GM18858 (cell line): ENCODE data around the gene ALKBH5.

Experiments
- ATAC-seq: cut with Tn5 transposase; IDR thresholded peaks from one replicate; pipeline ENCODE4 v1.9.1; 2021; ENCODE audit not compliant: unreplicated experiment

ALKBH5 gene

GRCh38 chr17:18217412-18218015 lies 33.9 kb downstream of the ALKBH5 start:
- ATAC-seq = no peak

DNA sequence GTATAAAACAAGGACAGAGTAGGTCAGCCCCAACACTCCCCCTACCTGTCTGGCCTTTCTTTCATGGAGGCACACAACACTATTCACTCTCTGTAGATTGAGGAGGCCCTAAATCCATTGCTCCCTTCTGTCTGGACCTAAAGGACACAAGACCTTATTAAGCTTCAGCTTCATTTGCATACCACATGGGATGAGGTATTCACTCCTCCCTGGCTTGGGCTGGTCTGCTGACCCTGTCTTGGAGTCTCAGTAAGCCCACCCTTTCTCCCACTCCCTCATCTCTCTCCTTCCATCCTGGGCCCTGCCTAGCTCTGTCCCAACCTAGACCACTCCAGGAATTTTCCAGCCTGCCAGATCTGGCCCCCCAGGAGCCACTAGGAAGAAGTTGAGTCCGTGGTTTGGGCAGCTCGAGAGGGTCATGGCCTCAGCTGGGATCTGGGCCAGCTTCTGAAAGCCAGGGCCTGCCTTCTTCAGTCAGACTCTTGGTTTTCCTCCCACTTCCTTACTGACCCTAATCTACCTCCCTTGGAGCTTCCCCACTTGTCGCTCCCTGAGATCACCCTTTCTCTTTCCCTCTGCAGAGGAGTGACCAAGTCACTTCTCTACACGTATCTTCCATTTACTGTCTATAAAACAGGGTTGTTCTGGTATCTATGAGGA lies 35.3 kb downstream of the ALKBH5 start:
- ATAC-seq = no peak

GRCh38 chr17:18224053-18224386 lies 40.4 kb downstream of the ALKBH5 start:
- ATAC-seq = no peak

- ATAC-seq = no peak
Measured at GRCh38 chr17:18224387-18225120, 40.9 kb downstream of the ALKBH5 start.

- ATAC-seq = peak; percentile 87
Measured at GRCh38 chr17:18225121-18225641, 41.6 kb downstream of the ALKBH5 start, which contains the start of gene LLGL1. TSS of gene LLGL1 (plus strand) at chr17:18225635. CDS start at chr17:18225683, 48 bp downstream.

DNA sequence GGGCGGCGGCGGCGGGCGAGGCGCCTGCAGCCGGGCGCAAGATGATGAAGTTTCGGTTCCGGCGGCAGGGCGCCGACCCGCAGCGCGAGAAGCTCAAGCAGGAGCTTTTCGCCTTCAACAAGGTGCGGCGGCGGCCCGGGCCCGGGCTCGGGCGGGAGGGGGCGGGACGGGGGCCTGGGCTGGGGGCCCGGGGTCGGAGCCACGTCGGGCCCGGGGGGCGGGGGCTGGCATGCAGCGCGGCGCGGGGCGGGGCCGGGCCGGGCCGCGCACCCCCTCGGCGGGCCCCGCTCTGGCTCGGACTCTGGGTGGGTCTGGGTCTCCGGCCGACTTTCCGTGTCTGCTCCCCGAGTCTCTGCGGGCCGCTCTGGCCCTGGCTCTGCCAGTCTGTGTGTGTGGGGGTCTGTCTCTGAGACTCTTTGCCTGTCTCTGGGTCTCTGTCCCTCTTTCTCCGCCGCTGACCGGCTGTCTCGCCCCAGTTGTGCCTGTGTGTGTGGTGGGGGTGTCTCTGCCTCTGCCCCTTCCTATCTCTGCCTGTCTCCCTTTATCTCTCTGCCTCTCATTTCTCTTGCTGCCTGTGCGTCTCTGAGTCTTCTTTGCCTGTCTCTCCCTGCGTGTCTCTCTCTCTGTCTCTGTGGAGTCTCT lies 42.1 kb downstream of the ALKBH5 start:
- no peak for ATAC-seq

GRCh38 chr17:18226284-18226945 lies 42.8 kb downstream of the ALKBH5 start:
- no peak for ATAC-seq

DNA sequence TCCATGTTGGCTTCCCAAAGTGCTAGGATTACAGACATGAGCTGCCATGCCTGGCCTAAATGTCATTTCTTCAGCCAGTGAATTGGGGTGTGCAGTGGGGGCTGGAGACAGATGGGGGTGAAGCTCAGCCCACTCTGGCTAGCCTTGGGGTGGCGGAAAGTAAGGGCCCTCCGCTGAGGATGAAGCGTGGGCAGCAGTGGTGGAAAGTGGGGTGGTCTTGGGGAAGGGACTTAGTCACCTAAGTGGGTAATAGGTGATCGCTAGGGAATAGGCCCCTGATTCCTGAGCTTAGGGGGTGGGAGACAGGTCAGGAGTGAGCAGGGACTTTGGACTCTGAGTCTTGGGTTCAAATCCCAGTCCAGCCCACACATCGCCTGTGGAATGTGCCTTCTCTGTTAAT lies 44.0 kb downstream of the ALKBH5 start:
- ATAC-seq = no peak

- ATAC-seq = no peak
Measured at GRCh38 chr17:18228176-18228682, 44.6 kb downstream of the ALKBH5 start.

GRCh38 chr17:18229254-18229653 lies 45.6 kb downstream of the ALKBH5 start:
- no peak for ATAC-seq

- ATAC-seq = no peak
Measured at GRCh38 chr17:18229771-18230170, 46.1 kb downstream of the ALKBH5 start.

DNA sequence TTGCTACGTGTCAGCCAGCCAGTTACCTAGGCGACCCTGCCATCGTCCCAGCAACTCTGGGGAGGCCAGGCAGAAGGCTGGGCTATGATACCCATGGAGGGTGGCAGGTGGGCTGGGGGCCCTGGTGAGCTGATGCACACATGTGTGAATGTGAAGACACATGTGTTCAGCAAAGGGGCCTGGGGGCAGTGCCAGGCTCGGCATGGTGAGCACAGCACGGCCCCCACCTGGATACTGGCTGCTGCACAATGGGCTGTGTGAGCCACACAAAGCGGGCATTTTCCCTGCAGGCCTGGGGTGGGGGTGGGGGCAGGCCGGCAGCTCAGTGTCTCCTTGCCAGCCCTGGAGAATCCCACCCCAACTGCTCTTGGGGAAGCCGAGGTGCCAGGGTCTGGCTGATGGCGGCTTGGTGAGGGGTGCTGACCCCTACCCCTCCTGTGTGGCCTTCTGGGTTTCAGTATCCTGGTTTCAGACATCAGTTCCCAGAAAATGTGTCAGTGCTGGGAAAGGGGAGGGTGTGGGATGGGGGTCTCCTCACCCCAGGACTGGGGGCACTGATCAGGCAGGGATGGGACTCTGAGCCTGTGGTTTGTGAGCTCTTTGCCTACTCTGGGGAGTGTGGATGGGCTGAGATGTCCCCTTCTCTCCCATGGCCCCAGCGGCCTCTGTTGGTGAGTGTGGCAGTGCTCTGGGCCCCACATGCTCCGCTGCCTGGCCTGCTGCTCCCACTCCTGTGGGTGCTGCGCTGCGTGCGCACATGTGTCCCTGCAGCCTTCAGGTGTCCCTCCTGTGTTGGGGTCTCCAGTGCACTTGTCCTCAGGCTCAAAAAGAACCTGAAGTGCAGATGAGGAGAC lies 46.9 kb downstream of the ALKBH5 start:
- ATAC-seq = no peak

GRCh38 chr17:18231164-18231563 lies 47.5 kb downstream of the ALKBH5 start:
- ATAC-seq = no peak

GRCh38 chr17:18233803-18234518 lies 50.3 kb downstream of the ALKBH5 start:
- ATAC-seq = no peak

GRCh38 chr17:18234853-18235380 lies 51.3 kb downstream of the ALKBH5 start:
- ATAC-seq = no peak

DNA sequence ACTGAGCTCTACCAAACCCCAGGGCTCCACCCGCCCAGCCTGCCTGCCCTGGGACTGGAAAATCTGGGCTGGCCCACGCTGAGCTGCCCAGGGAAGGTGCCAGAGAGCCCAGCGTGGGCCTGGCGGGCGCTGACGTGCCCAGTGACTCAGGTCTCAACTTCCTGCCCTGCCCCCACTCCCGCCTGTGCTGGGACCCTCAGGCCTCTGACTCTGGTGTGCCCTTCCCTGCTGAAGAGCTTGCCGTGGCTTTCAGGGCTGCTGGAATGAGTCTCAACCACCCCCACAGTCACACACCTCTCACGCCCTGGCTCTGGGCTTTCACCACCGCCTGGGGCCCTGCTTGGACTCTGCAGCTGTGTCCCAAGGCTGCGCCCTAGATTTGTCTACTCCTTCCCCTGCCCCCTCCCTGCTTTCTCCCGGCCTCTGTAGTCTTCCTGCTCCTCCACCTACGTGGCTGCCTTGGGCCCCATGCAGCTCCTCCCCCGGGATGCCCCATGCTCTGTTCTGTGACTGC lies 52.2 kb downstream of the ALKBH5 start:
- ATAC-seq = no peak

GRCh38 chr17:18236494-18236893 lies 52.9 kb downstream of the ALKBH5 start:
- no peak for ATAC-seq

DNA sequence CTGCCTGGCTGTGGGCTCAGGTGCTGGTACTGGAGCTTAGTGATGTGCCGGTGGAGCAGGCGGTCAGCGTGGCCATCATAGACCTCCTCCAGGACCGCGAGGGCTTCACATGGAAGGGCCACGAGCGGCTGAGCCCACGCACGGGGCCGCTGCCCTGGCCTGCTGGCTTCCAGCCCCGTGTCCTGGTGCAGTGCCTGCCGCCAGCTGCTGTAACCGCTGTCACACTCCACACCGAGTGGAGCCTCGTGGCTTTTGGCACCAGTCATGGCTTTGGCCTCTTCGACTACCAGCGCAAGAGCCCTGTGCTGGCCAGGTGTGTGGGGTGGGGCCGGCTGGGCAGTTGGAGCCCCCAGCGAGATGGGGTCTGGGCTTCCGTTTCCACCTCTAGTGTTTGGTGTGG lies 53.8 kb downstream of the ALKBH5 start:
- ATAC-seq = no peak

DNA sequence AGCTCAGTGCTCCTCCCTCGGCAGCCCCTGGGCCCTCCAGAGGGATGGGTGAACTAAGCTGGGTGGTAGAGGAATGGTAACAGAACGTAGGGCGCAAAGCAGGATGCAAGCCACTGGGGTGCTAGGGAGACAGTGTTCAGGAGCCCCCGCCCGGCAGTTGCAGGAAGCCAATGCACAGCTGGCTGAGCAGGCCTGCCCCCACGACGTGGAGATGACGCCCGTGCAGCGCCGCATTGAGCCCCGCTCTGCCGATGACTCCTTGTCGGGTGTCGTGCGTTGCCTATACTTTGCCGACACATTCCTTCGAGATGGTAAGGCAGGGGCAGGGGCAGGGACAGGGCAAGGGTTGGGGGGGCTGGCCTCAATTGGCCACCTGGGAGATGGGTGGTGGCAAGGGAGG lies 54.7 kb downstream of the ALKBH5 start:
- ATAC-seq = no peak
